GM23248 (cell line): ENCODE measurements around the gene DPYSL5.

ENCODE experiments used
- EZH2 ChIP-seq: fragments of 200-600 bp; sonication (generic); IDR thresholded peaks from 2 replicates; pipeline ENCODE4 v1.6.1; 2018; ENCODE audit warnings: antibody characterized with exemption, mild to moderate bottlenecking; ENCODE audit not compliant: insufficient read depth, poor library complexity, severe bottlenecking
- EZH2phosphoT487 ChIP-seq: fragments of 200-600 bp; sonication (generic); IDR thresholded peaks from 2 replicates; pipeline ENCODE4 v1.6.1; 2018; ENCODE audit warnings: antibody characterized with exemption, moderate library complexity, mild to moderate bottlenecking, low read depth; ENCODE audit not compliant: insufficient read depth

DNA sequence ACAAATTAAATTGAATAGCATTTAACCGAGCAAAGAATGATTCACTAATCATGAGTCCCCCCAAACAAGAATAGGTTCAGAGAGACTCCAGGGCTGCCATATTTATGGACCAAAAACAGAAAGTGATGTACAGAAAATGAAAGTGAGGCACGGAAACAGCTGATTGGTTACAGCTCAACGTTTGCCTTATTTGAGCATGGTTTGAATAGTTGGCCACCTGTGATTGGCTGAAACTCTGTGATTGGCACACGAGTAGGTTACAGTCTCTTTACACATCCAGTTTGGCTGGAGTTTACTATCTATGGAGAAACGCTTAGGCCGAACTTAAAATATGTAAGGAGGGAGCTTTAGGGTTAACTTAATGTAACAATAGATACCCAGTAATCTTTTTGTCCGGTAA, 27.0 kb upstream of the DPYSL5 start:
- no peak for TF ChIP-seq EZH2phosphoT487
- TF ChIP-seq EZH2: no peak
